GM12878 (cell line): ENCODE measurements around the gene NPHS2. TPM values are rescaled to one million over a fixed set of nuclear protein-coding genes. Genes with fewer than 3 reads are reported as not detected.

Source experiments
- ATAC-seq: fragments of 200-7000 bp; cut with Tn5 transposase; 3 replicates; pipeline ENCODE4 v1.9.1; 2020; ENCODE audit warnings: mild to moderate bottlenecking, moderate library complexity
- BruUV-seq: library from RNA; stranded (reverse); fragments of 400-500 nt; replicated peaks from 2 replicates; lab custom pipeline; 2021; lab: Mats Ljungman, UMichigan
- CTCF ChIA-PET: fragments of 300-600 bp; sonication (Branson Sonifier 250); formaldehyde crosslinking; extraction: SDS; loops from one replicate; lab custom pipeline; 2021; ENCODE audit warnings: inconsistent platforms; lab: Yijun Ruan, JAX
- POLR2A ChIA-PET: fragments of 350-600 bp; formaldehyde crosslinking; extraction: SDS; loops from one replicate; lab custom pipeline; 2021; ENCODE audit warnings: inconsistent platforms; lab: Charles Lee
- RAD21 ChIA-PET: fragments of 300-600 bp; sonication (Branson Sonifier 250); formaldehyde crosslinking; loops from one replicate; lab custom pipeline; 2023; ENCODE audit warnings: antibody characterized with exemption; ENCODE audit not compliant: unreplicated experiment; lab: Charles Lee
- SMC1A ChIA-PET: fragments of 300-600 bp; sonication (Branson Sonifier 250); formaldehyde crosslinking; loops from one replicate; lab custom pipeline; 2023; ENCODE audit not compliant: unreplicated experiment, uncharacterized antibody; lab: Charles Lee
- DNase-seq: peaks from one replicate; pipeline ENCODE4 v3.0.0-alpha.2; 2011; ENCODE audit warnings: low read depth, low spot score
- FAIRE-seq: peaks from 3 replicates; lab custom pipeline; 2011; peaks lifted over from hg19 to GRCh38; lab: Jason Lieb, UNC
- H2AFZ ChIP-seq: 2 replicates; pipeline ENCODE4 v1.6.0; 2011; ENCODE audit warnings: low read depth, low read length, control low read depth; ENCODE audit not compliant: control insufficient read depth
- H3K27ac ChIP-seq: 2 replicates; pipeline ENCODE4 v1.5.1; 2011; ENCODE audit warnings: control low read depth; ENCODE audit not compliant: control insufficient read depth, insufficient read depth
- H3K27me3 ChIP-seq, 2 experiments: replicated peaks in 1 of 2; 2 replicates each; pipeline versions ENCODE4 v1.6.0 to v1.6.1; 2011; ENCODE audit warnings: low read length in 1 of 2; ENCODE audit not compliant: control insufficient read depth in 2 of 2, insufficient read depth in 2 of 2
- H3K36me3 ChIP-seq, 2 experiments: 2 replicates each; pipeline ENCODE4 v1.5.1; 2011; ENCODE audit warnings: low read length in 1 of 2; ENCODE audit not compliant: control insufficient read depth in 2 of 2, insufficient read depth in 2 of 2
- H3K4me1 ChIP-seq: 2 replicates; pipeline ENCODE4 v1.6.1; 2011; ENCODE audit warnings: mild to moderate bottlenecking, low read length, moderate library complexity, mixed read lengths; ENCODE audit not compliant: control insufficient read depth, insufficient read depth
- H3K4me2 ChIP-seq: 2 replicates; pipeline ENCODE4 v1.6.0; 2011; ENCODE audit warnings: control low read depth; ENCODE audit not compliant: control insufficient read depth, insufficient read depth
- H3K4me3 ChIP-seq: fragments of 200-600 bp; sonication (generic); 2 replicates; pipeline ENCODE4 v1.5.1; 2016
- H3K79me2 ChIP-seq: 2 replicates; pipeline ENCODE4 v1.6.0; 2011; ENCODE audit warnings: low read length; ENCODE audit not compliant: control insufficient read depth, insufficient read depth
- H3K9ac ChIP-seq: 2 replicates; pipeline ENCODE4 v1.8.0; 2011; ENCODE audit warnings: low read length, control low read depth, mixed read lengths; ENCODE audit not compliant: control insufficient read depth, insufficient read depth
- H3K9me3 ChIP-seq: replicated peaks from 3 replicates; pipeline ENCODE4 v1.5.1; 2011; ENCODE audit warnings: mild to moderate bottlenecking, low read length; ENCODE audit not compliant: control insufficient read depth, insufficient read depth
- H4K20me1 ChIP-seq: 2 replicates; pipeline ENCODE4 v1.6.0; 2011; ENCODE audit not compliant: control insufficient read depth, insufficient read depth
- CEBPZ ChIP-seq: fragments of 150-350 bp; IDR thresholded peaks from 2 replicates; pipeline ENCODE4 v1.6.1; 2016; ENCODE audit warnings: low read depth, low read length
- KAT2A ChIP-seq: conservative IDR thresholded peaks from 2 replicates; pipeline ENCODE4 v1.6.1; 2011; ENCODE audit warnings: low read depth, low read length; ENCODE audit not compliant: control insufficient read depth
- NFIC ChIP-seq: IDR thresholded peaks from 2 replicates; pipeline ENCODE4 v1.6.1; 2012; ENCODE audit warnings: low read depth, mild to moderate bottlenecking, inconsistent platforms, low read length, moderate library complexity
- NRF1 ChIP-seq: conservative IDR thresholded peaks from 2 replicates; pipeline ENCODE4 v1.6.1; 2011; ENCODE audit warnings: mild to moderate bottlenecking, low read depth, low read length, improper control_type of control experiment
- POLR2AphosphoS5 ChIP-seq: IDR thresholded peaks from 2 replicates; pipeline ENCODE4 v1.6.1; 2011; ENCODE audit warnings: mild to moderate bottlenecking, low read length, inconsistent platforms
- RCOR1 ChIP-seq: conservative IDR thresholded peaks from 2 replicates; pipeline ENCODE4 v1.6.1; 2012; ENCODE audit warnings: low read depth, low read length, improper control_type of control experiment
- SP1 ChIP-seq: IDR thresholded peaks from one replicate; pipeline ENCODE4 v1.6.1; 2011; ENCODE audit warnings: low read depth, low read length
- STAT3 ChIP-seq: IDR thresholded peaks from 2 replicates; pipeline ENCODE4 v1.6.1; 2011; ENCODE audit warnings: low read depth, low read length, improper control_type of control experiment
- TARDBP ChIP-seq: IDR thresholded peaks from 2 replicates; pipeline ENCODE4 v1.6.1; 2016; ENCODE audit warnings: borderline replicate concordance
- whole genome bisulfite sequencing: methylation state at CpG from one replicate; pipeline ENCODE4 v1.1.6; 2016; ENCODE audit warnings: low lambda C conversion rate; ENCODE audit not compliant: insufficient replicate concordance, insufficient coverage; ENCODE audit errors: missing lambda C conversion rate; 5-methylcytosine and 5-hydroxymethylcytosine counted together
- in situ Hi-C: fragments of 300-500 bp; cut with MboI; formaldehyde crosslinking; loops from 9 replicates; pipeline ENCODE4 v1.14.3; 2018; ENCODE audit warnings: mixed read lengths
- intact Hi-C: fragments of 100-400 bp; cut with micrococcal nuclease; formaldehyde crosslinking; loops from one replicate; pipeline ENCODE4 v1.14.2; 2022; ENCODE audit not compliant: unreplicated experiment
- polyA plus RNA-seq, 11 experiments: library from polyadenylated mRNA; depleted of rRNA in 4 of 11; unstranded in 6 of 11; stranded (reverse) in 5 of 11; fragments of >200 nt; fragmentation: Nextera tagmentation in 4 of 11; fragmentation: Illumina TruSeq in 1 of 11; extraction: Ambion mirVana in 4 of 11; extraction: Trizol in 1 of 11; gene quantifications; 1 replicate in 1 of 11; 2 replicates in 10 of 11; pipeline versions ENCODE4 v1.2.1 to v1.2.3, GENCODE V29; 2011 to 2016; ENCODE audit warnings: inconsistent platforms in 2 of 11, missing spikeins in 2 of 11, low read depth in 1 of 11
- total RNA-seq, 4 experiments: library from RNA; depleted of rRNA in 3 of 4; stranded (reverse); fragments of >200 nt in 3 of 4; fragmentation: Illumina TruSeq in 1 of 4; extraction: Trizol in 1 of 4; gene quantifications; 2 replicates each; pipeline versions ENCODE4 v1.2.1 to v1.2.3, GENCODE V29; 2013 to 2021
- TF ChIP-seq, protein P1 (sequence below): fragments of 450-650 bp; IDR thresholded peaks from 2 replicates; pipeline ENCODE4 v1.6.1; 2018; ENCODE audit warnings: mild to moderate bottlenecking, low read depth, moderate library complexity; ENCODE audit not compliant: partially characterized antibody
- TF ChIP-seq, protein P2 (sequence below): IDR thresholded peaks from 2 replicates; pipeline ENCODE4 v1.6.1; 2011; ENCODE audit warnings: mild to moderate bottlenecking, low read depth, low read length, moderate library complexity; ENCODE audit not compliant: insufficient replicate concordance

The NPHS2 gene
- total and polyA plus RNA-seq, 10 of the 15 experiments (the other 5 are each of a cell fraction or from before 2014, with no cell fraction given): not detected

GRCh38 chr1:179591253-179591591, 15.5 kb upstream of the NPHS2 start:
- Histone ChIP-seq H3K9me3 (no peaks in the 10 kb centered on the region), H3K27ac (no peak overlapping the region), H3K4me1 (no peaks in the 10 kb centered on the region), H3K4me2 (no peak overlapping the region), H3K36me3 (no peaks in the 10 kb centered on the region), H3K27me3 (peaks cover 0 to 4% of the 10 kb centered on the region in 2 experiments; a peak in 2 of 4 replicates), H3K4me3 (no peak overlapping the region), H3K9ac (no peak overlapping the region), H2AFZ (no peak overlapping the region), H3K79me2 (no peaks in the 10 kb centered on the region), H4K20me1 (no peaks in the 10 kb centered on the region)
- 67% methylated on average over 7 of the region's 7 CpGs for WGBS
- ChIA-PET CTCF (no interaction called here), POLR2A (no interaction called here), SMC1A (no interaction called here), RAD21 (no interaction called here)
- ATAC-seq: no peak
- DNase-seq: no peak
- FAIRE-seq: no peak
- intact Hi-C loops: no loop called here
- BruUV-seq: no TSS peak
- in situ Hi-C loops: no loop called here
- TF ChIP-seq TARDBP (no peak), POLR2AphosphoS5 (no peak)

DNA sequence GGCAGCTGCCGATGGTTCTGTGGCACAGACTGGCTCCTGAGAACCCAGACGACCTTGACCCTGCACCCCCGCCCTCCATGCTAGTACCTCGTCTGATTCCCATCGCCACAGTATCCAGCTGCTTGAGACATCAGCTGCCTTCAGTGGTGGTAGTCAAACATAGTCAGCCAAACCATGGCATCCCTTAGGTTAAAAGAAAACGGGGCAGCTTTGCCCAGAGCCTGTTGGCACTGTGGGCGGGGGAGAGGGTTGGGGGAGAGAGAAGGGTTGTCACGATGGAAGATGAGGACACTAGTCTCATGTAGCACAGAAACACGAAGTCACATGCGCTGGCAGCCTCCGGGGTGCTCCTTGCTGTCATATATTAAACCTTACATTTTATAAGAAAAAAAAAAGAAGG, 14.9 kb upstream of the NPHS2 start:
- in situ Hi-C loops (no loop called here), intact Hi-C loops (no loop called here)
- Histone ChIP-seq H4K20me1 (no peaks in the 10 kb centered on the region), H3K9me3 (no peaks in the 10 kb centered on the region), H3K4me3 (no peak overlapping the region), H3K27me3 (peaks cover 0 to 4% of the 10 kb centered on the region in 2 experiments; a peak in 2 of 4 replicates), H3K4me2 (no peak overlapping the region), H3K9ac (no peak overlapping the region), H3K79me2 (no peaks in the 10 kb centered on the region), H3K36me3 (no peaks in the 10 kb centered on the region), H3K4me1 (no peaks in the 10 kb centered on the region), H2AFZ (no peak overlapping the region), H3K27ac (no peak overlapping the region)
- ChIA-PET RAD21 (no interaction called here), SMC1A (no interaction called here), POLR2A (no interaction called here), CTCF (no interaction called here)
- BruUV-seq: no TSS peak
- no peak for DNase-seq
- ATAC-seq: no peak
- 31% methylated on average over 11 of the region's 11 CpGs for WGBS
- FAIRE-seq: no peak
- TF ChIP-seq NRF1 (no peak), CEBPZ (no peak), SP1 (no peak), NFIC (no peak), RCOR1 (no peak), STAT3 (no peak), KAT2A (no peak)
- TF ChIP-seq, protein P1, sequence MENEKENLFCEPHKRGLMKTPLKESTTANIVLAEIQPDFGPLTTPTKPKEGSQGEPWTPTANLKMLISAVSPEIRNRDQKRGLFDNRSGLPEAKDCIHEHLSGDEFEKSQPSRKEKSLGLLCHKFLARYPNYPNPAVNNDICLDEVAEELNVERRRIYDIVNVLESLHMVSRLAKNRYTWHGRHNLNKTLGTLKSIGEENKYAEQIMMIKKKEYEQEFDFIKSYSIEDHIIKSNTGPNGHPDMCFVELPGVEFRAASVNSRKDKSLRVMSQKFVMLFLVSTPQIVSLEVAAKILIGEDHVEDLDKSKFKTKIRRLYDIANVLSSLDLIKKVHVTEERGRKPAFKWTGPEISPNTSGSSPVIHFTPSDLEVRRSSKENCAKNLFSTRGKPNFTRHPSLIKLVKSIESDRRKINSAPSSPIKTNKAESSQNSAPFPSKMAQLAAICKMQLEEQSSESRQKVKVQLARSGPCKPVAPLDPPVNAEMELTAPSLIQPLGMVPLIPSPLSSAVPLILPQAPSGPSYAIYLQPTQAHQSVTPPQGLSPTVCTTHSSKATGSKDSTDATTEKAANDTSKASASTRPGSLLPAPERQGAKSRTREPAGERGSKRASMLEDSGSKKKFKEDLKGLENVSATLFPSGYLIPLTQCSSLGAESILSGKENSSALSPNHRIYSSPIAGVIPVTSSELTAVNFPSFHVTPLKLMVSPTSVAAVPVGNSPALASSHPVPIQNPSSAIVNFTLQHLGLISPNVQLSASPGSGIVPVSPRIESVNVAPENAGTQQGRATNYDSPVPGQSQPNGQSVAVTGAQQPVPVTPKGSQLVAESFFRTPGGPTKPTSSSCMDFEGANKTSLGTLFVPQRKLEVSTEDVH: no peak
- TF ChIP-seq, protein P2, sequence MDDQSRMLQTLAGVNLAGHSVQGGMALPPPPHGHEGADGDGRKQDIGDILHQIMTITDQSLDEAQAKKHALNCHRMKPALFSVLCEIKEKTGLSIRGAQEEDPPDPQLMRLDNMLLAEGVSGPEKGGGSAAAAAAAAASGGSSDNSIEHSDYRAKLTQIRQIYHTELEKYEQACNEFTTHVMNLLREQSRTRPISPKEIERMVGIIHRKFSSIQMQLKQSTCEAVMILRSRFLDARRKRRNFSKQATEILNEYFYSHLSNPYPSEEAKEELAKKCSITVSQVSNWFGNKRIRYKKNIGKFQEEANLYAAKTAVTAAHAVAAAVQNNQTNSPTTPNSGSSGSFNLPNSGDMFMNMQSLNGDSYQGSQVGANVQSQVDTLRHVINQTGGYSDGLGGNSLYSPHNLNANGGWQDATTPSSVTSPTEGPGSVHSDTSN: no peak
